Activated CD8-positive, alpha-beta T cell treated with anti-CD3 and anti-CD28 coated beads for 36 hours (primary cell): ENCODE data around the gene MFAP3L. TPM values are rescaled to one million over a fixed set of nuclear protein-coding genes. Genes with fewer than 3 reads are reported as not detected.

ENCODE experiments used
- ATAC-seq: fragments of 200-7000 bp; cut with Tn5 transposase; one replicate; pipeline ENCODE4 v1.10.0; 2021; ENCODE audit warnings: mild to moderate bottlenecking, moderate library complexity
- CTCF ChIA-PET: fragments of 350-600 bp; sonication (Branson Sonifier 250); formaldehyde crosslinking; loops from one replicate; lab custom pipeline; 2021; ENCODE audit warnings: antibody characterized with exemption; lab: Charles Lee
- POLR2A ChIA-PET: fragments of 350-600 bp; sonication (Branson Sonifier 250); formaldehyde crosslinking; loops from one replicate; lab custom pipeline; 2021; ENCODE audit warnings: antibody characterized with exemption; lab: Charles Lee
- DNase-seq: peaks from one replicate; pipeline ENCODE4 v3.0.0-alpha.2; 2020
- H3K27ac Mint-ChIP-seq: one replicate; pipeline ENCODE4 v1.8.0; 2021; ENCODE audit warnings: mild to moderate bottlenecking, mixed read lengths
- H3K27me3 Mint-ChIP-seq: one replicate; pipeline ENCODE4 v1.8.0; 2021; ENCODE audit warnings: mixed read lengths
- H3K36me3 Mint-ChIP-seq: one replicate; pipeline ENCODE4 v1.8.0; 2021; ENCODE audit warnings: low read depth, mixed read lengths
- H3K4me1 Mint-ChIP-seq: one replicate; pipeline ENCODE4 v1.8.0; 2021; ENCODE audit warnings: low read depth, mixed read lengths
- H3K4me3 Mint-ChIP-seq: one replicate; pipeline ENCODE4 v1.8.0; 2021; ENCODE audit warnings: mild to moderate bottlenecking, moderate library complexity, mixed read lengths
- H3K9me3 Mint-ChIP-seq: one replicate; pipeline ENCODE4 v1.8.0; 2021; ENCODE audit warnings: mixed read lengths
- CTCF ChIP-seq: fragments of 200-600 bp; IDR thresholded peaks from one replicate; pipeline ENCODE4 v1.8.0; 2022; ENCODE audit warnings: antibody characterized with exemption, mild to moderate bottlenecking
- intact Hi-C: fragments of 100-400 bp; cut with micrococcal nuclease; formaldehyde crosslinking; loops from one replicate; pipeline ENCODE4 v1.10.0; 2022
- total RNA-seq, 2 experiments: library from RNA; stranded (reverse); gene quantifications; one replicate each; pipeline ENCODE4 v1.2.3, GENCODE V29; 2021

The MFAP3L gene
- total RNA-seq, 2 experiments from 2014 or later = 0.68 to 0.85 TPM

DNA sequence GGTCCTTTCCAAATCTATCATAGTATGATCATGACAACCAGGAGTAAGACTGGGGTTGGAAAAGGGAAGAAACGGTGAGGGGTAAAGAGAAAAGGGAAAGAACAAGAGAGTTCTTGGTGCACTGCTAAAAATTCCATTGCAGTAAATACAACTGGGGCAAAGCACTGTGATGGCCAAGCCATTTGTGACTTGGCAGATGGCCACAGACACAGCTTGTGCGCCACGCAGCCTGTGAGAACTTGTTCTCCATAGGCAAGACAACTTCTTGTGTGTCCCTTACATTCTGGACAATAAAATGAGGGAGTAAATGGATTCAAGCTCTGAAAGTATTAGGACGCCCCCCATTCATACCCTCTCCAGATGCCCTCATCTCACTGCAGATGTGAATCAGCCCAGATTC, 10.9 kb downstream of the MFAP3L start:
- DNase-seq (no peak), ATAC-seq (no peak)
- Mint-ChIP-seq H3K36me3 (no peaks in the 10 kb centered on the region), H3K27ac (no peak overlapping the region), H3K9me3 (no peaks in the 10 kb centered on the region), H3K27me3 (no peaks in the 10 kb centered on the region), H3K4me3 (no peak overlapping the region), H3K4me1 (no peaks in the 10 kb centered on the region)
- intact Hi-C loops = no loop called here
- POLR2A ChIA-PET = interaction anchor here (0.9 kb wide), 1 partner anchor 12 kb away, joined by 3 read pairs; no protein-coding TSS in a partner anchor
- CTCF ChIA-PET = no interaction called here
- no peak for TF ChIP-seq CTCF

GRCh38 chr4:170014359-170015011, 11.7 kb downstream of the MFAP3L start:
- intact Hi-C loops = no loop called here
- CTCF ChIA-PET = no interaction called here
- Mint-ChIP-seq H3K4me3 (no peak overlapping the region), H3K27ac (no peak overlapping the region), H3K4me1 (no peaks in the 10 kb centered on the region), H3K36me3 (no peaks in the 10 kb centered on the region), H3K9me3 (no peaks in the 10 kb centered on the region), H3K27me3 (no peaks in the 10 kb centered on the region)
- DNase-seq = no peak
- ATAC-seq = no peak
- TF ChIP-seq CTCF = no peak
- POLR2A ChIA-PET = interaction anchor here (0.9 kb wide), 1 partner anchor 13 kb away, joined by 3 read pairs; no protein-coding TSS in a partner anchor

DNA sequence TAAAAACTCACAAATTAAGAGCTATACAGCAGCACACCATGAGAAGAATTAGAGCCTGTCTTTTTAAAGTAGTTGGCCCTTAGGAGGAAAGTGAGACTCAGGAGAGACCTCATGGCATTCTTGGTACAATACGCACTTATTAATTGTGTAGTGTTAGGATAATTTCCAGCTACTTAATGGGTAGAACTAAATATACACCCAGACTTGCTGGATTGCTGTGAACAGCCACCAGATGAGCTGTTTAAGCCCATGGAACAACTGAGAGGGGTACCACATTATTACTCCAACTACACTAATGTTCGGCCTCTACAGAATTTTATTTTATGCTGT, 13.6 kb downstream of the MFAP3L start:
- Mint-ChIP-seq H3K36me3 (no peaks in the 10 kb centered on the region), H3K4me1 (peaks cover 5% of the 10 kb centered on the region), H3K27ac (no peak overlapping the region), H3K9me3 (no peaks in the 10 kb centered on the region), H3K4me3 (no peak overlapping the region), H3K27me3 (no peaks in the 10 kb centered on the region)
- no peak for ATAC-seq
- no peak for TF ChIP-seq CTCF
- ChIA-PET CTCF (interaction anchor here (0.8 to 1.2 kb wide), 3 partner anchors 13 to 202 kb away, joined by 3 read pairs; partner anchors contain the start of gene MFAP3L), POLR2A (no interaction called here)
- intact Hi-C loops = no loop called here
- no peak for DNase-seq

DNA sequence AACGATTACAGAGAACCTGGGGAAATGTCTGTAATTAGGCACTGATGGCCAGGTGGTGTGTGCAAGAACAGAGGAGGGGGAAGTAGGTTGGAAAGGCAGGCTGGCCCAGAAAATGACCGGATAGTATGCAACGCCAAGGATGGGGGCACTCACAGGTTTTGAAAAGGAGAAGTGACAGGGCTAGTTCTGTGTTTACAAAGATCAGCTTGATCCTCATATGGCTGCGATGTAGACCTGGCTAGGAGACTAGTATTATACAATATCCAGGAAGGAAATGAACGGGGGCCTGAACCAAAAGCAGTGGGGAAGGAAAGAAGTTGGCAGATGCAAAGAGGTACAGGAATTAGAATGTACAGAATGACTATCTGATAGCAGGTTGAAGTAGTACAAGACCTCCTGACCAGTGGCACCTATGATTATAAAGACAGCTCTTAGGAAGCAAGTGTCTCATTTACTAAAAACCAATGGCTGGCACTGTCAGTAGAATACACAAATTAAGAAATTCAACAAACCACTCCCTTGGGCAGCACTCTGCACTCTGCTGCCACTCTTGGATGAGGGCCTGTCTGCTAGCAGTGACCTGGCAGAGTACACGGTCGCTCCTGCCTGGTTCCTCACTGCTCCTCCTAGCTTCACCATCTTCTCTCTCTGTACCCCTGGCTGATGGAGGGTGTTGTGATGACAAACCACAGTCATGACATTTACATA, 14.1 kb downstream of the MFAP3L start:
- DNase-seq (no peak), ATAC-seq (no peak)
- no peaks in the 10 kb centered on the region for H3K27me3 Mint-ChIP-seq
- TF ChIP-seq CTCF = no peak
- no peaks in the 10 kb centered on the region for H3K36me3 Mint-ChIP-seq
- ChIA-PET CTCF (interaction anchor here (0.8 to 1.2 kb wide), 3 partner anchors 14 to 202 kb away, joined by 3 read pairs; partner anchors contain the start of gene MFAP3L), POLR2A (no interaction called here)
- intact Hi-C loops = no loop called here
- peaks cover 5% of the 10 kb centered on the region for H3K4me1 Mint-ChIP-seq
- H3K9me3 Mint-ChIP-seq = no peaks in the 10 kb centered on the region
- no peak overlapping the region for H3K27ac Mint-ChIP-seq
- no peak overlapping the region for H3K4me3 Mint-ChIP-seq

GRCh38 chr4:170009291-170009690, 16.9 kb downstream of the MFAP3L start:
- no peak overlapping the region for H3K27ac Mint-ChIP-seq
- ATAC-seq (no peak), DNase-seq (no peak)
- TF ChIP-seq CTCF = no peak
- peaks cover 2% of the 10 kb centered on the region for H3K27me3 Mint-ChIP-seq
- H3K9me3 Mint-ChIP-seq = no peaks in the 10 kb centered on the region
- intact Hi-C loops = no loop called here
- H3K36me3 Mint-ChIP-seq = no peaks in the 10 kb centered on the region
- H3K4me3 Mint-ChIP-seq = no peak overlapping the region
- peaks cover 5% of the 10 kb centered on the region for H3K4me1 Mint-ChIP-seq
- ChIA-PET CTCF (interaction anchor here (1.0 kb wide), 1 partner anchor 38 kb away, joined by 3 read pairs; no protein-coding TSS in a partner anchor), POLR2A (no interaction called here)
